Measurements from ENCODE around the gene GALNT9.
A peak's percentile ranks its signal among the peaks of the same experiment; 100 is the strongest.

The GALNT9 gene

GRCh38 chr12:132178801-132179401 is 150.5 kb downstream of the GALNT9 start:
- peak; percentile 36 for DNase-seq

DNA sequence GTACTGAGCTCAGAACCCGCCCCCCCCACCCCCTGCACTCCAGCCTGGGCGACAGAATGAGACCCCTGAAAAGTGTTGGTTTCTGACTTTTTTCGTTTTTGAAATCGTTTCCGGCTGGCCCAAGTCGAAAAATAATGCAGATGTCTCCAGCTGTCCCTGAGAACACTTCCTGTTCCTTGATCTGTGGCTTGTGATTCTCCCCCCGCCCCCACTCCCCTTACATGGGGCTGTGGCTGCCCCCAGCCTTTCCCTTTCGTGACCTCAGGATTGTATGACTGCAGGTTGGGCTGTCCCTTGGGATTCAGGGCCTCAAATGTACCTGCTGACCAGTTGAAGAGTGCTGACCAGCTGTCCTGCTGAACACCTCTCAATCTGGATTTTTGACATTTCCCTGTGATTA is 151.1 kb downstream of the GALNT9 start:
- no peak for DNase-seq

DNA sequence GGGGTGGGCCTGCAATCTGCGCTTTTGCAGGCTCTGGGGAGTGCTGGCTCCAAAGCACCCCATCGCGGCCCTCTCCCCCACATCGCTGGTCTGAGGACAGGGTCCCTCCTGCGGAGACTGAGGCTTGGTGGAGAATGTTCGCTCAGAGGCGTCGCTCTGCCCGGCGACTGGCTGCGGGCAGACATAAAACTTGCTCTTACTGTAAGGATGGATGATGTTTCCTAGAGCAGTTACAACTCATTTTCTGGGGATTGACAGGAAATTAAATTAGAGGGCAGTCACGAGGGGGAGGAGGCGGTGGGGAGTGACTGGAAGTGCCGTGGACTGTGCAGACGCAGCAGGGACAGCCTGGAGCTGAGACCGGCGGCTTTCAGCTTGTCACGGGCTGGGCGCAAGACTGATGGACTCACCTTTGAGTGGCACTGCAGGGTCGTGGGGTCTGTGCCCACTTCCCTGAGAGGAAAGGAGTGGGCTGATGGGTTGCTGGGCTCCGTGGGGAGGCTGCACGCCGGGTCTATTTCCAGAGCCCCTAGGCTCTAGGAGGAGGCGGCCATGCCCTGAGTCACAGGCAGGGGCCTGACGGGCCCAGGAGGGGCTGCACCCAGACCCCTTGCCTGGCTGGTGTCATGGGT is 152.4 kb downstream of the GALNT9 start:
- no peak for DNase-seq

DNA sequence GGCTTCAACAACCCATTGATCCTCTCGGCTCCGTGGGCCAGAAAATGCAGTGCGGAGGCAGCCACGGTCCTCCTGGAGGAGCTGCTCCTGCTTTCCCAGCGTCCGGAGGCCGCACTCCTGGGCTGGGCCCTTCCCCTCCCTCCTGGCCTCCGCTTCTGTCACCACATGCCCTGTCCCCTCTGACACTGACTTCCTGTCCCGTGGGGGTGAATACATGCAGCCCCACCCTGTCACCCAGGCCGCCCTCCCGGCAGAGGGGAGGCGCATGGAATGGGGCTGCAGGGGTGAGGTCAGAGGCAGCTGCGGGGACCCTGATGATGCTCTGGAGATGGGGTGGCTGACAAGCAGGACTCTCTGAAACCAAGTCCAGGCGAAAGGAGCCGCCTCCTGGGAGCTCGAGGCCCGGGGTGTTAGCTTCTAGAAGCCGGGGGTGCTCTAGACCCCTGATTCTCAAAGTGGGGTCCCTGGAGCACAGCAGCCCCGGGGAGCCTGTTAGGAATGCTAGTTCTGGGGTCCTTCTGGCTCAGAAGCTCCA is 152.9 kb downstream of the GALNT9 start:
- DNase-seq, result no peak

DNA sequence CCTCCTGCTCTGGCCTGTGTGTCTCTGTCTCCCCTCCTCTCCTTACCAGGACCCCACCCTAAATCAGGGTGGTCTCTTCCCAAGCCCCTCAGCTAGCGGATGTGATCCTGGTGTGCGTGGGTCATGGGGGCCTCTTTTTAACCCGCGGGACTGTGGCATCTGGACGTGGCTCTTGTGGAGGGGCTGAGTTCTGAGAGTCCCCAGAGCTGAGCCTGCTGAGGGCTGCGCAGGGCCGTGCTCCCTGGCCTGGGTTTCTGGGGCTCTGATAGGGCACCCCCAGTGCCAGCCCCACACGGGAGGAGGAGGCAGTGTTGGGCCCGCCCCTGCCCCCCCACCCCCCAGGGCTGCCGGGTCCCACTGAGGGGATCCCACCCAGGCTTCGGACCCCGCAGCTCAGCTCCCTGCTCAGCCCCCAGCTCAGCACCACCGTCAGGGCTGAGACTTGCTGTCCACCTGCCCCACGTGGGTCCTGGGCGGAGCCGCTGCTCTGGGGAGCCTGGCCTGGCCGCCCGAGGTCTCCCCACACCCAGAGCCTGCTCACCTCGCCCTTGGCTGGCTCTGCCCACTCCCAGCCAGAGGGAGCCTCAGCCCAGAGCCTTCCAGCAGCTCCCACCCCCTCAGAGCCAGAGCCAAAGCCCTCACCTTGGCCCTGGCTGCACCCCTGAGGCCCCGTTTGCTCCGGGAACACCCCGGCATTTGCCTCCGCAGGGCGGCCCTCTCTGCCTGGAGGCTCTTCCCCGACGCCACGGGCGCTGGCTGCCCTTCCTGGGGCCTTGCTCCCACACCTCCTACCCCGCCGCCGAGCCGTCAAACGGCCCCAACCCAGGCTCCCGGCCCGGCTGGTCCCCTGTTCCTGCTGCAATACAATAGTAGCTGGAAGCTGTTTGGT is 153.6 kb downstream of the GALNT9 start:
- no peak for DNase-seq

DNA sequence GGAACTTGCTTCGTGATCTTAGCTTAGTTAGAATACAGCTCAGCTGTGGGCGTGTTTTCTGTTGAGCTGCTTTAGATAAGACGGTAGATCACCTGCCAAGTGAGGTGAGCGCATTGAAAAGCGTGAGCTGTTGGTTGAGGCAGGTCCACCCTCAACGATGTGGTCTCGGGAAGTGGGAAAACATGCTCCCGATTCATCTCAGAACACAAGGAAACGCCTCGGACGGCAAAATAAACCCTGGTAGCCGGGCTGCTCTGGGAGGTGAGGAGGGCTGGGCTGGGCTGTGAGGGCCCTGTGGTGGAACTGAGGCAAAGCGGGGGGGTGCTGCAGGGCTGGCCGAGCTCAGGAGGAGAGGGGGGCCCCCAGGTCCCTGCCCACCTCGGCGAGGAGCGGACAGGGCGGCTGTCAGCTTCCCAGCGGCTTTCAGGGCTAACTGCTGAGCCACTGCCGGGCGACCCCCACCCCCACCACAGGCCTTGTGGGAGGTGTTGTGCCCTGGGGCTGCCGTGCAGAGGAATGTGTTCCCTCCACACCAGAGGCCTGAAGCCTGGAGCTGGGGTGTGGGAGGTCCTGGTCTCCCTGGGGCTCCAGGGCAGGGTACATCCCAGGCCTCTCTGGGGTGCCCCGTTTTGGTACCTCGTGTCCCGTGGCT is 154.4 kb downstream of the GALNT9 start:
- no peak for DNase-seq

DNA sequence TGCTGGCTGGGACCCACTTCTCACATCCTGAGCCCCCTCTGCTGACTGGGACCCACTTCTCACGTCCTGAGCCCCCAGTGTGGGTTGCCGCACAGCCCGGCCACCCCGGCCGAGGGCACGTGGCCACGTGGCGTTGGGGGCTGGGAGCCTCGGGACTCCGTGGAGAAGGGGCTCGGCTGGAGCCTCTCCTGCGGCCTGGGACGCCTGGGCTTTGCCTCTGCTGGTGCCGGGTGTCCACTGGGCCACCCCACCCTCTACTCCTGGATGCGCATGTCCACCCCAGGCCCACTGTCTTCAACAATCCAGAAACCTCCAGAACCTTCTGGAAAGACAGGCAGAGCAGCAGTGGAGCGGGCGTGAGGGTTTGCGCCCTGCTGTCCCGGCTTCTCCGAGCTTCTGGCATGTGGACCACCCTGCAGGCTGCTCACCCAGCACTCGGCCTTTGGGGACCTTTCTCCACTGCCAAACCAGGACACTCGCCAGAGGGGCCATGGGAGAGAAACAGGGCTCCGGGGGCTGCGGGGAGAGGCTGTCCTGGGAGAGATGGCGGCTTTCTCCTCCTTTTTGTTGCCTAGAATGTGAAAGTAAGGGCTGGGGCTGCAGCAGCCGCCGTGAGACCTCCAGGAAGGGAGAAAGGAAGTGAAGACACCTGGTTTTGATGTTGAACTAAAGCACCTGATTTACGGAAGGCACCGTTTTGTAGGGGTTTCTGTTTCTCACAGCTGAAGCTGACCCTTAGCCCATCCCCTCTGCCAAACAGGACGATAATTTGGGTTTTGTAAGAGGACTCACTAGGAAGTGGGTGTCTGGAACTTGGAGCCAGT is 155.2 kb downstream of the GALNT9 start:
- no peak for DNase-seq

DNA sequence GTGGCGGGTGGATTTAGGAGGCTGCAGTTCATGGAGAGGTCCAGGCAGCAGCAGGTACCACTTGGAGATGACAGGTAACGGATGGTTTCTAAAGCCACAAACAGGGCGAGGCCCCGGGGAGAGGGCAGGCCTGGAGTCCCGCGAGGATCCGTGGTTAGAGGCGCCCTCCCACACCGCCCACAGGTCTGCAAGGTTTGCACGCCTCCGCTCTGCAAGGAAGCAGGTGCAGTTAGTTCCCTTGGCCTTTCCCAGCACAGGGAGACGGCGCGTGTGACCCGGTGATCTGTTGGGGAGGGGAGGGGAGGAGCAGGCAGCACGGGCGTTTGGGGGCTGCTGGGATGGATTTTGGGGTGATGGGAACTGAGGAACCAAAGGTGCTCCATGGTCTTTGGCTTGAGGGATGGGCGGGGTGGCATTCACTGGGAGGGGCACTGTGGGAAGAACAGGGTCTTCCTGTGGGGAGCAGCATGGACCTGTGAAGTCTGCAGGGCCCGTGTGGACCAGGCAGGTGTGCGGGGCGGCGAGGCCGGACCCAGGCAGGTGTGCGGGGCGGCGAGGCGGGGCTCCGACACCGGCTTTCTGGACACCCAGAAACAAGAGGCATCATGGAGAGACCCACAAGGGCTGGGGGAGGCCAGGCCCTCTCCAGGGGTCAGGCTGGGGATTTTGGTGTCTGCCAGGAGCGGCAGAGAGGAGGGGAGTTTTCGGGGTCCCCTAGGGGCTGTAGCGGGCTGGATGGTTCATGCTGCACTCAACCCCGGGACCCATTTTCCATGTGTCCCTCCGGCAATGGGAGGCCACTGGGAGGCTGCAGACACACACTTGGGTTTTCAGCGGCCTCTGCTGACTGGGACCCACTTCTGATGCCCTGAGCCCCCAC is 156.0 kb downstream of the GALNT9 start:
- DNase-seq, result no peak

GRCh38 chr12:132172619-132173018 is 156.8 kb downstream of the GALNT9 start:
- no peak for DNase-seq

GRCh38 chr12:132171968-132172521 is 157.3 kb downstream of the GALNT9 start:
- no peak for DNase-seq

GRCh38 chr12:132171293-132171967 is 158.0 kb downstream of the GALNT9 start:
- no peak for DNase-seq

DNA sequence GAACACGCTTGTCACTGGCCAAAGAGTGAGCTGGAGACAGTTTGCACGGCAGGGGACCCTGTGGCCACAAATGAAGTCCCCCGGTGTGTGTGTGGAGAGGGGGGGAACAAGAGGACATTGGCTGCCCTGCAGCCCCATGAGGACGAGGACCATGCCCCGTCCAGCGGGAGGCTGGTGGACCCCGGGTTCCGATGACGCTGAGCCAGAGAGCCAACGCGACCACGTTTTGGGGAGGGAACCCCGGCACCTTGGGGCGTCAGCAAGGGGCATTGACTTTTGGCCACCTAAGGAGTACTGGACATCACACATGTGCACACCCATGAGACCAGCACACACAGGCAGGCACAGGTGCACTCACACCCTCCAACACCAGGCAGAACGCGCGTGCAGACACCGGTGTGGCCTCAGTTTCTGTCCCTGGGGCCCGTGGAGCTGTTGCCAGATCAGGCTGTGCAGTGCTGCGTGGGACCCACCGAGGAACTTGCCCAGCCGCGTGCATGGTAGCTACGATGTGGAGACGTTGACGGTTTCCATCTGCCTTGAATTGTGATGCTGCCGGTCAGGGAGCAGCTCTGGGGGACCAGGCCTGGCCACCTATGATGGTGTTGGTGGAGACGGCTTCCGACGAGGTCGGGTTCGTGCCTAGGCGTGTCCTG is 158.6 kb downstream of the GALNT9 start:
- no peak for DNase-seq

DNA sequence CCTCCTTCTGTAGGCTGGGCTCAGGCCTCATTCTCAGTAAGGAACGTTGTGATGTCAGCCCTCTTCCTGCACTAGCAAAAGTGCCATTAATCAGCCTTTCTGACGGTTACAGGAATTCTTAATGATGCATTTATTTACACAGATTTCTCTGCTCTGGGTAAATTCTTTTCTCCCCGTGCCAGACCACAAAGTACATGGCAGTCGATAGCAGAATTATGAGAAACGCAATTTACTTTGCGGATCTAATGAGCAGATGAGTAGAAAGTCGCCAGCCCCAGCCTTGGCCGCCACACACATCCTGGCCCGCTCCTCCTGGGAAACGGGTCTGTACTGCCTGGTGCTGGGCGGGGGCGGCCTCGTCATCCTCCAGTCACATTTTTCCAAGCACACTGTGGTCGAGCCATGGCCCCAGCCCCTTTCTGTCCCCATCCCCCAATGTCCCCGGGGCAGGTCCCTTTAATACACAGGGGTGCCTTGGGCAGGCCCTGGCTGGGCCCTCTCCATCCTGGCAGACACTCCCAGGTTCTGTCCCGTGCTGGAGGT is 159.2 kb downstream of the GALNT9 start:
- no peak for DNase-seq

DNA sequence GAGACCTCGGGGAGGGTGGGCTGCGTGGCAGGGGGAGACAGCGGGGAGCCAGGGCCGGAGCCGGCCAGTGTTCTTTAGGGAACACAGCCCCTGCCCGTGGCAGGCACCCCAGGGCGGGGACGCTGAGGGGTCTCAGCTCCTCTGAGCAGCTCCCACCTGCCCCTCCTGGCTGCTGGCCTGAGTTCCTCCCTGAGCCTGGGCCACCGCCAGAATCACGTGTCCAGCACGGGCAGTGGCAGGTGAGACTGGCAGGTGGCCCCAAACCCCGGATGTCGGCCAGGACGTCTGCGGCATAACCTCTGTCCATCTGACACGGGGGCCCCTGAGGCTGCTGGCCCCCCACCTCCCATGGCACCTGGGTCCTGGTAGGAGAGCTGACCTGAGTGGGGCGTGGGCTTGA is 160.0 kb downstream of the GALNT9 start:
- no peak for DNase-seq

DNA sequence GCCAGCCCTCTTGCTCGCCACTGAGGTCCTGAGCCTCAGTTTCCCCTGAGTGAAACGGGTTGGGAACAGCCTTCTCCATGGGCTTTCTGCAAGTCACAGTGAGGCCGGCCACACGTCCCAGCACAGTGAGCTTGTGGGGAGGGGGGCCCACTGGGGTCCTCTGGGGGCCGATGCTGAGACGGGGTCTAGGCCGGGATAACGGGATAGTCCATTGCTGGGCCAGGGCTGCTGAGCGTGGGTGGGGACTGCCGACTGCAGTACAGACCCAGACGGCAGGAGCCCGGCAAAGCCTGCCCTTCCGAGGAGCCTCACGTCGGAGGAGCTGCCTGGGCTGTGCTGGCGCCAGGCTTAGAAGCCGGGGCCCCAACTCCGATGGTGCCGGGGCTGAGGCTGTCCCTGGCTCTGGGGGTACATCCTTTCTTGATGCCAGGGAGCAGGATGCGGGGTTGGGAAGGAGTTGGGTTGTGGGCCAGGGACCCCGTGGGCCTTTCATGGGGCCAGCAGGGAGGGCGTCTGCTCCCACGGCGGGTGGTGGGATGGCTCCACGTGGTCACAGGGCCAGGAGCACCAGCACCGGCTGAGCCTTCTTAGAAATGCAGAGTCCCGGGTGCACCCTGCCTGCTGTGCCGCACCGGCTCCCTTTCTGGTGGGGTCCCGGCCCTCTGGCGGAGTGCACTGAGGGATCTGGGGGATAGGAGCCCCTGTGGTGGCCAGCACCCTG is 160.9 kb downstream of the GALNT9 start:
- DNase-seq, result no peak

DNA sequence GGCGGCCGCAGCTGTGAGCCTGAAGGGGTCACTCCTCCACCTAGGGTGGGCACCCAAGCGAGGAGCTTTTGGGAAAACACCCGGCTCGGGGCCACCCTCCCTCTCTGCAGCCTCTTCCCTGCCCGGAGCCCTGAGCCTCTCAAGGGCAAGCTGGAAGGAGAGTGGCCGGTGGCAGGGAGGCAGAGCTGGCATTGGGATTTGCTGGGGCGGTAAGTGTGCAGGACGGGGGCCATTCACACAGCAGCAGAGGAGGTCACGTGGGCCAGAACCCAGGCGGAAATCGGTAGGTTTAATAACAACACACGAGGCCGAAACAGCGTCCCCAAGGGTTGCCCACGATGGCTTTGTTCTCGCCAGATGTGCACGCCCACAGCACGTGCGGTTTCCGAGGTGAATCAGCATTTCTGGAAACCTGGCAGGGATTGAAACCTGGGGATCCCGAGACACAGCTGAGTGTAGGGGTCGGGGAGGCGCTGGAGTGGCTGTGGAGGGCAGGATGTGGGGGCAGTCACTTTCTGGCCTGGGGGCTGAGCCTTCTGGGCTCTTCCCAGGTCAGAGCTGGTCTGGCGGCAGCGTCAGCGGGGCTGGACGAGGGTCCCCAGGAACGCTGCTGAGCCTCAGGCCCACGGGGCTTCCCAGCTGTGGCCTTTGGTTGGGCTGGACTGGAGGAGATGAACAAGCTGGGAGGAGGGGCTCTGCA is 161.6 kb downstream of the GALNT9 start:
- DNase-seq, result peak; percentile 34

- no peak for DNase-seq
Observed at GRCh38 chr12:132166801-132167591, 162.4 kb downstream of the GALNT9 start.
